IPS-20b (cell line): ENCODE measurements around the gene PITPNC1.

ENCODE experiments used
- H3K27ac ChIP-seq: one replicate; pipeline ENCODE4 v1.5.1; 2013; ENCODE audit warnings: low read length
- H3K27me3 ChIP-seq: 2 replicates; pipeline ENCODE4 v1.6.1; 2013; ENCODE audit warnings: mild to moderate bottlenecking, low read length, inconsistent platforms; ENCODE audit not compliant: insufficient read depth
- H3K36me3 ChIP-seq: 2 replicates; pipeline ENCODE4 v1.6.1; 2013; ENCODE audit warnings: low read depth, mild to moderate bottlenecking, inconsistent platforms, low read length, moderate library complexity; ENCODE audit not compliant: insufficient read depth
- H3K4me1 ChIP-seq: 2 replicates; pipeline ENCODE4 v1.6.1; 2013; ENCODE audit warnings: mild to moderate bottlenecking, control low read depth, inconsistent platforms, low read length, moderate library complexity; ENCODE audit not compliant: insufficient read depth
- H3K4me3 ChIP-seq: 2 replicates; pipeline ENCODE4 v1.5.1; 2013; ENCODE audit warnings: mild to moderate bottlenecking, low read length, inconsistent platforms
- H3K9ac ChIP-seq: 2 replicates; pipeline ENCODE4 v1.6.1; 2013; ENCODE audit warnings: low read depth, mild to moderate bottlenecking, inconsistent platforms, low read length, moderate library complexity
- H3K9me3 ChIP-seq: 2 replicates; pipeline ENCODE4 v1.6.1; 2013; ENCODE audit warnings: mild to moderate bottlenecking, low read depth, low read length, inconsistent platforms; ENCODE audit not compliant: insufficient read depth

The PITPNC1 gene

GRCh38 chr17:67613961-67614360, 236.9 kb downstream of the PITPNC1 start:
- Histone ChIP-seq H3K4me1 (no peaks in the 10 kb centered on the region), H3K27ac (no peak overlapping the region), H3K9ac (no peak overlapping the region), H3K36me3 (no peaks in the 10 kb centered on the region), H3K9me3 (no peaks in the 10 kb centered on the region), H3K27me3 (no peaks in the 10 kb centered on the region), H3K4me3 (no peak overlapping the region)

GRCh38 chr17:67615011-67615561, 238.0 kb downstream of the PITPNC1 start:
- Histone ChIP-seq H3K4me1 (no peaks in the 10 kb centered on the region), H3K27ac (no peak overlapping the region), H3K36me3 (no peaks in the 10 kb centered on the region), H3K9ac (no peak overlapping the region), H3K4me3 (no peak overlapping the region), H3K9me3 (no peaks in the 10 kb centered on the region), H3K27me3 (no peaks in the 10 kb centered on the region)

- Histone ChIP-seq H3K27ac (no peak overlapping the region), H3K36me3 (no peaks in the 10 kb centered on the region), H3K4me3 (no peak overlapping the region), H3K9ac (no peak overlapping the region), H3K27me3 (no peaks in the 10 kb centered on the region), H3K9me3 (no peaks in the 10 kb centered on the region), H3K4me1 (no peaks in the 10 kb centered on the region)
These were observed 238.7 kb downstream of the PITPNC1 start for GRCh38 chr17:67615736-67616135.

- Histone ChIP-seq H3K36me3 (no peaks in the 10 kb centered on the region), H3K27me3 (no peaks in the 10 kb centered on the region), H3K9me3 (no peaks in the 10 kb centered on the region), H3K9ac (no peak overlapping the region), H3K4me3 (no peak overlapping the region), H3K27ac (no peak overlapping the region), H3K4me1 (no peaks in the 10 kb centered on the region)
These were observed 240.3 kb downstream of the PITPNC1 start for GRCh38 chr17:67617304-67617899.

- Histone ChIP-seq H3K36me3 (no peaks in the 10 kb centered on the region), H3K27ac (no peak overlapping the region), H3K27me3 (no peaks in the 10 kb centered on the region), H3K4me1 (no peaks in the 10 kb centered on the region), H3K9me3 (no peaks in the 10 kb centered on the region), H3K9ac (no peak overlapping the region), H3K4me3 (no peak overlapping the region)
These were observed 242.5 kb downstream of the PITPNC1 start for GRCh38 chr17:67619555-67619954.

GRCh38 chr17:67620088-67620487, 243.0 kb downstream of the PITPNC1 start:
- Histone ChIP-seq H3K27me3 (no peaks in the 10 kb centered on the region), H3K9ac (no peak overlapping the region), H3K27ac (no peak overlapping the region), H3K9me3 (no peaks in the 10 kb centered on the region), H3K36me3 (no peaks in the 10 kb centered on the region), H3K4me3 (no peak overlapping the region), H3K4me1 (no peaks in the 10 kb centered on the region)

- H3K9ac ChIP-seq, result no peak overlapping the region
- no peaks in the 10 kb centered on the region for H3K9me3 ChIP-seq
- H3K4me3 ChIP-seq, result no peak overlapping the region
- H3K4me1 ChIP-seq, result no peaks in the 10 kb centered on the region
- no peaks in the 10 kb centered on the region for H3K27me3 ChIP-seq
- H3K36me3 ChIP-seq, result no peaks in the 10 kb centered on the region
- H3K27ac ChIP-seq, result no peak overlapping the region
These were observed 243.6 kb downstream of the PITPNC1 start for GRCh38 chr17:67620636-67621035.

GRCh38 chr17:67623767-67624166, 246.7 kb downstream of the PITPNC1 start:
- no peaks in the 10 kb centered on the region for H3K27me3 ChIP-seq
- no peak overlapping the region for H3K9ac ChIP-seq
- H3K9me3 ChIP-seq, result no peaks in the 10 kb centered on the region
- H3K27ac ChIP-seq, result no peak overlapping the region
- no peak overlapping the region for H3K4me3 ChIP-seq
- H3K36me3 ChIP-seq, result no peaks in the 10 kb centered on the region
- H3K4me1 ChIP-seq, result no peaks in the 10 kb centered on the region

GRCh38 chr17:67624886-67625656, 248.0 kb downstream of the PITPNC1 start:
- Histone ChIP-seq H3K4me1 (no peaks in the 10 kb centered on the region), H3K36me3 (no peaks in the 10 kb centered on the region), H3K27ac (no peak overlapping the region), H3K4me3 (no peak overlapping the region), H3K9ac (no peak overlapping the region), H3K9me3 (no peaks in the 10 kb centered on the region), H3K27me3 (no peaks in the 10 kb centered on the region)

- Histone ChIP-seq H3K4me3 (no peak overlapping the region), H3K9me3 (no peaks in the 10 kb centered on the region), H3K36me3 (no peaks in the 10 kb centered on the region), H3K4me1 (no peaks in the 10 kb centered on the region), H3K27ac (no peak overlapping the region), H3K9ac (no peak overlapping the region), H3K27me3 (no peaks in the 10 kb centered on the region)
These were observed 248.9 kb downstream of the PITPNC1 start for GRCh38 chr17:67625971-67626370.

- Histone ChIP-seq H3K4me3 (no peak overlapping the region), H3K36me3 (peaks cover 19% of the 10 kb centered on the region), H3K9ac (no peak overlapping the region), H3K27me3 (no peaks in the 10 kb centered on the region), H3K27ac (no peak overlapping the region), H3K4me1 (no peaks in the 10 kb centered on the region), H3K9me3 (no peaks in the 10 kb centered on the region)
These were observed 251.5 kb downstream of the PITPNC1 start for GRCh38 chr17:67628580-67629013.

GRCh38 chr17:67629971-67630320, 252.9 kb downstream of the PITPNC1 start:
- H3K9me3 ChIP-seq, result no peaks in the 10 kb centered on the region
- no peak overlapping the region for H3K9ac ChIP-seq
- H3K27ac ChIP-seq, result no peak overlapping the region
- peaks cover 19% of the 10 kb centered on the region for H3K36me3 ChIP-seq
- H3K27me3 ChIP-seq, result no peaks in the 10 kb centered on the region
- no peaks in the 10 kb centered on the region for H3K4me1 ChIP-seq
- H3K4me3 ChIP-seq, result no peak overlapping the region
